SK-MEL-5 (cell line): ENCODE measurements around the gene ERC1. TPM values are rescaled to one million over a fixed set of nuclear protein-coding genes. Genes with fewer than 3 reads are reported as not detected.
"Not testable (repeated sequence)": the region's sequence is repeated elsewhere in the genome, so short reads cannot be mapped to it uniquely, and the experiment has no call there.

Experiments used
- DNase-seq: peaks from one replicate; pipeline ENCODE4 v3.0.0-alpha.2; 2016; ENCODE audit warnings: low read depth, low spot score
- in situ Hi-C: cut with HindIII; loops from 2 replicates; pipeline ENCODE4 v1.10.0; 2016; ENCODE audit warnings: low sequenced_read_pairs, high pct_unique_total_duplicates, low pct_unique_long_range_greater_than_20kb
- total RNA-seq: library from RNA; depleted of rRNA; stranded (reverse); fragments of >200 nt; shearing (Covaris generic); gene quantifications from 2 replicates; pipeline ENCODE4 v1.2.3, GENCODE V29; 2014

Gene ERC1
- total RNA-seq, 1 experiment from 2014 or later, result 14.3 TPM

GRCh38 chr12:1216560-1216959, 225.5 kb downstream of the ERC1 start:
- in situ Hi-C loops, result loop anchor here (25.0 kb wide), 1 partner anchor 104 kb away; no protein-coding TSS in a partner anchor
- DNase-seq, result peak; percentile 98

DNA sequence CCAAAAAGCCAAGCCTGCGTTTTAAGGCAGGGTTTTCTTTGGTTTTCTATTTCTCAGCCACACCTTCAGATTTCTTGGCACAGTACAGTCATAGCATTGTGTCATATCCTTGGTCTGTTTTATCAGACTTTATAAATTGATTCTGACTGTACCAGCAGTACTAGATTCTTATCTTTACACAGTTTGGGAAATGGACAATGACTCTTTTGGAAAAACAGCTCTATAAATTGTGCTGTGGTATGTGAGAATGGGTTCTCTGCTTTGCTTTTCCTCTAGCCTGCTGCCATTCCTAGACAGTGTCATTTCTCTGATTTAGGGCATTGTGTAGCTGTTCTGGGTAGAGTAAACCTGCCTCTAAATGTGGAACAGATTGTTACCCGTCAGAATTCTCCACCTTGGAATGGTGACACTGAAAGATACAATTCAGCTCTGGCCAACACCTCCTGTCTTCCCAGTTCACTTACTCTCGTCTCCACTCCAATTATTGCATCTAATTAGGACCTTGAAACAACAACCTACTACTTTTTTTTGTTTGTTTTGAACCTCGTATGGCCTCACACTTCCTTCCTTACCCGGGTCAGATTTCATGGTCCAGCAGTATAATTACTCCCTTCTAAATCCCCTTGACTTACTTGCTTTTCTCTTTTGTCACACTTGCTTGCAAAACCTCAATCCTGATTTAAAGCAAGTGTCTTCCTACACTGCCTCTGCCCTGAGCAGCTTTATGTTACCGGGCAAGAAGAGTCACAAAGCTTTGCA, 226.3 kb downstream of the ERC1 start:
- DNase-seq, result peak; percentile 65
- in situ Hi-C loops, result loop anchor here (25.0 kb wide), 1 partner anchor 105 kb away; no protein-coding TSS in a partner anchor

DNA sequence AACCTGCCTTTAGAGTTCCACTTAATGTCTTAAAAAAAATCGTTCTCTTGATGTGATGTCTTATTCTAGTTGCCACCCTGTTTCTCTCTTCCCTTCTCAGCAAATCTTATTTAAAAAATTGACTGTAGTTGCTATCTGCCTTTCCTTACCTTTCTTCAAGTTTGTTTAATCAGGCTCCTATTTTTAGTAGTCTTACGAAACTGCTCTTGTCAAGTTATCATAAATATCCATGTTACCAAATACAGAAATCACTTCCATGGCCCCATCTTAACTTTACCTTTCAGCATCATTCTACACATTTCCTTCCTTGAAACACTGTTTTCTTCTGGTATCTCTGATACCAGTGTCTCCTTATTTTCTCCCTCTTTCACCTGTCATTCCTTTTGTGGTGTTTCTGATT, 227.3 kb downstream of the ERC1 start:
- in situ Hi-C loops, result loop anchor here (25.0 kb wide), 1 partner anchor 106 kb away; no protein-coding TSS in a partner anchor
- no peak for DNase-seq

- in situ Hi-C loops, result loop anchor here (25.0 kb wide), 1 partner anchor 108 kb away; no protein-coding TSS in a partner anchor
- DNase-seq, result no peak
Measured at GRCh38 chr12:1220127-1221092, 229.4 kb downstream of the ERC1 start.

- in situ Hi-C loops, result loop anchor here (25.0 kb wide), 1 partner anchor 111 kb away; no protein-coding TSS in a partner anchor
- no peak for DNase-seq
Measured at GRCh38 chr12:1222858-1223639, 232.0 kb downstream of the ERC1 start.

GRCh38 chr12:1226951-1227350, 235.9 kb downstream of the ERC1 start:
- in situ Hi-C loops, result no loop called here
- no peak for DNase-seq

- no peak for DNase-seq
- in situ Hi-C loops, result no loop called here
Measured at GRCh38 chr12:1234073-1234472, 243.1 kb downstream of the ERC1 start.

GRCh38 chr12:1246637-1247036, 255.6 kb downstream of the ERC1 start:
- in situ Hi-C loops, result no loop called here
- no peak for DNase-seq

DNA sequence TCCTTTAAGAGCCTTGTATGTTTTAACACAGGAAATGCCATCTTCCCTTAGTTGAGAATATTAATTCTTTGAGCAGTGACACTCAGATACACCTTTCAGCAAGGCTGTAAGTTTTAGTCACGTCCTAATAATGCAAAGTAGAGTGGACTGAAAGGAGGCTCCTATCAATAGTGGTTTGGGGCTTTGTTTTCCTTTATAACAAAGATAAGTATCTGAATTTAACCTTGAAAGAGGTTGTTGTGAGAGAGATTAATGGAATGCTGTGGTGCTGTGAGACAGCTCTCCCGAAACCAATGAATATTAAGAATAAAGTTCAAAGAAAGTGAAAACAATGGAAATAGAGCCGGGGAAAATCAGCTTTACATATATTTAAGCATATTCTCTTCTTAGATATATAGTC, 259.6 kb downstream of the ERC1 start:
- in situ Hi-C loops, result no loop called here

DNA sequence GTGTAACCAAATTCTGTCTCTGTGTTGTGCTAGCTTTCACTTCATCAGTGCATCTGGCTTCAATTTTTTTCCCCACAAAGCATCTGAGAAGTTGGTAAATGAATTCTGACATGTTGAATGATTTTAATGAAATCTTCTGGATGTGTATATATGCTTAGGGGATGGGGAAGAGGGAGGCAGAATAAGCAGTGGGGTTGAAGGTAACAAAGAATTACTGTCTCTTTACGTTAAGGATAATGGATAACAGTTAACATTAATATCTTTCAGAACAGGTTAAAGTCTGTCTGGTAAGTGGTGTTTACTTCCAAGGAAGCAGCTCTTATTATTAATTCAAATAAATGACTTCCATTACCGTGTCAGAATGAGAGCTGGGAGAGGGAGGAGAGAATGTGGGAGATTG, 261.7 kb downstream of the ERC1 start:
- no peak for DNase-seq
- in situ Hi-C loops, result no loop called here

More for the DNA sequence above, 259.6 kb downstream of the ERC1 start:
- DNase-seq, result no peak

GRCh38 chr12:1255125-1255524, 264.1 kb downstream of the ERC1 start:
- DNase-seq, in situ Hi-C loops: not testable (repeated sequence)

DNA sequence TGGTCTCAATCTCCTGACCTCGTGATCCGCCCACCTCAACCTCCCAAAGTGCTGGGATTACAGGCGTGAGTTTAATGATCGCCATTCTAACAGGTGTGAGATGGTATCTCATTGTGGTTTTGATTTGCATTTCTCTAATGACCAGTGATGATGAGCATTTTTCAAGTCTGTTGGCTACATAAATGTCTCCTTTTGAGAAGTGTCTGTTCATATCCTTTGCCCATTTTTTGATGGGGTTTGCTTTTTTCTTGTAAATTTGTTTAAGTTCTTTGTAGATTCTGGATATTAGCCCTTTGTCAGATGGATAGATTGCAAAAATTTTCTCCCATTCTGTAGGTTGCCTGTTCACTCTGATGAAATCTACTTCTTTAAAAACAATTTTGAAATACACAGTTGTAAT, 264.8 kb downstream of the ERC1 start:
- in situ Hi-C loops, DNase-seq: not testable (repeated sequence)

DNA sequence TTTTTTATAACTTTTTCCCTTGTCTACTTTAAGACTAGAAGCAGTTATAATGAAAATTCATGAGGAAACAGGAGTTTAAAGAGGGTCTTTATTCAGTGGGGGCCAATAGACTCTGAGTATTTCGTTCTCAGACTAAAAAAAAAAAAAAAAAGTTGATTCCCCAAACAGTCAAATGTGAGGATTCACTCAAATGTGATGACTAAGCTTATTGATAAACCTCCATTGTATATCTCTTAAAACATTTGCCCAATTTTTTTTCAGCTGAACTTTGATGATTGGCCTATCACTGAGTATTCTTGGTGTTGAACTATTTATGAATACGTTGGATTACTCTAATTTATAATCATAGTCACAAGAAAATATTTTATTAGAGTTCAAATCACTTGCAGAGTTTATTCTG, 265.3 kb downstream of the ERC1 start:
- in situ Hi-C loops, result no loop called here
- no peak for DNase-seq

- in situ Hi-C loops, result no loop called here
- DNase-seq, result no peak
Measured at GRCh38 chr12:1256991-1257390, 266.0 kb downstream of the ERC1 start.

GRCh38 chr12:1262011-1262410, 271.0 kb downstream of the ERC1 start:
- no peak for DNase-seq
- in situ Hi-C loops, result no loop called here

DNA sequence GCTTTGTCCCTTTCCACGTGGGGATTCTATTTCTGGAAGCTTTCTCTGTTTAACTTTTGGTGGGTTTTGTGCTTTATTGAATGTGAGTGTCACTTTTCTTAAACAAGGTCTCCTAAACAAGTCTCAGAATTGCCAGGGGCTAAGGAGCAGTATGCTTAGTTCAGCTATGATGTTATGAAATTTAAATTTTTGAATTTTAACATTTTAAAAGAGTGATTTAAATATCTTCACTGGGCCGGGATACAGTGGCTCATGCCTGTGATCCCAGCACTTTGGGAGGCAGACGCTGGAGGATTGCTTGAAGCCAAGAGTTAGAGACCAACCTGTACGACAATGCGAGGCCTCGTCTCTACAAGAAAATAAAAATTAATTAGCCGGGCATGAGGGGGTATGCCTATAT, 276.2 kb downstream of the ERC1 start:
- in situ Hi-C loops, result no loop called here
- no peak for DNase-seq

DNA sequence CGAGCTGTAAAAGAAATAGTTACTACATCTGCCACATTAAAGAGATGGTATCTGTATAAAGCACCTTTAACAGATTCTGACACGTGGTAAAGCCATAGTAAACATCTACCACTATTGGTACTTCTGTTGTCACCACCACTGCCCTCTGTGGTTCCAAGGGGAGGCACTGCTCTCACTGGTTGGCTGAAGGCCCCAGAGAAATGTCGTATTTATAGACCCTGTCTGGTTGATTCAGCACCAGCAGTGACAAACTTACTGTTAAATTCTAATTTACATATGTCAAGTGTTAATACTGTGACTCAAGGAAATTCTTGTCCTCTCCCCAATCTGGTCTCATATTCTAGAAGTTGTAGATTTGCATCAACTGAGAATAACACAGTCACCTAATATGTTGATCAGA, 281.1 kb downstream of the ERC1 start:
- no peak for DNase-seq
- in situ Hi-C loops, result no loop called here

DNA sequence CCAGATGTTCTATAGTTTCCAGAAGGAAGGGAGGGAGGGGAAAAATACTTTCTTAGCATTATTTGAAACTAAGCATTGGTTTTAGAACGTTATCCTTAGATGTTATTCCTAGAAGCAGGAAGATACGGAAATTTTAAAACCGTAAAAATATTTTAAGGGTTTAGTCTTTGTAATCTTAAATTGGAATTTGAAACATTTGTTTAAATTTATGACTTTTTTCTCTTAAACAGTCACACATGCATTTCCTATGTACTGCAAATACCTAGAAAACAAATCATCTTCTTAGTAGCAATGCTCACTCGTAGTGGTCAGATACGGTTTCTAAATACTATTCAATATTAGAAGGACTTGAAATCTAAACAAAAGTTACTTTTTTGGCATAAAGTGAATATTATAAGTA, 282.0 kb downstream of the ERC1 start:
- DNase-seq, result no peak
- in situ Hi-C loops, result no loop called here
